Left cardiac atrium (tissue), 4 donors: ENCODE measurements around the gene AOPEP. TPM values are rescaled to one million over a fixed set of nuclear protein-coding genes. Genes with fewer than 3 reads are reported as not detected.
A peak's percentile ranks its signal among the peaks of the same experiment; 100 is the strongest.

ENCODE experiments used
- ATAC-seq, 2 donors: fragments of 200-7000 bp; cut with Tn5 transposase; one replicate each; pipeline ENCODE4 v1.9.1; 2020; ENCODE audit warnings: mild to moderate bottlenecking in 2 of 2, moderate library complexity in 2 of 2
- DNase-seq: peaks from one replicate; pipeline ENCODE4 v3.0.0-alpha.2; 2020
- intact Hi-C, 2 donors: fragments of 100-400 bp; cut with DNase I; formaldehyde crosslinking; loops; one replicate each; pipeline versions ENCODE4 v1.14.1 to v1.15.1; 2022 to 2023
- microRNA-seq, 2 donors: library from miRNA; unstranded; fragments of <30 nt; microRNA quantifications; one replicate each; pipeline ENCODE4 v1.2.0, GENCODE V29; 2020
- total RNA-seq, 2 donors: library from RNA; stranded (reverse); fragmentation: NEBNext Ultra II Directional; extraction: Animal tissue kit (Norgen Biotek cat#: 25700); gene quantifications; one replicate each; pipeline ENCODE4 v1.2.1, GENCODE V29; 2021
- donor health status: DM: no; HTN: yes; CAD: no.
- donor health status: DM: no; HTN: yes; CAD: no; lungs with severe emphysema.
- donor health status: DM: yes; HTN: yes; CAD: no.
- donor health status: Dilated cardiomyopathy.

The AOPEP gene
- total RNA-seq, 2 donors from 2014 or later: 128 to 132 TPM

DNA sequence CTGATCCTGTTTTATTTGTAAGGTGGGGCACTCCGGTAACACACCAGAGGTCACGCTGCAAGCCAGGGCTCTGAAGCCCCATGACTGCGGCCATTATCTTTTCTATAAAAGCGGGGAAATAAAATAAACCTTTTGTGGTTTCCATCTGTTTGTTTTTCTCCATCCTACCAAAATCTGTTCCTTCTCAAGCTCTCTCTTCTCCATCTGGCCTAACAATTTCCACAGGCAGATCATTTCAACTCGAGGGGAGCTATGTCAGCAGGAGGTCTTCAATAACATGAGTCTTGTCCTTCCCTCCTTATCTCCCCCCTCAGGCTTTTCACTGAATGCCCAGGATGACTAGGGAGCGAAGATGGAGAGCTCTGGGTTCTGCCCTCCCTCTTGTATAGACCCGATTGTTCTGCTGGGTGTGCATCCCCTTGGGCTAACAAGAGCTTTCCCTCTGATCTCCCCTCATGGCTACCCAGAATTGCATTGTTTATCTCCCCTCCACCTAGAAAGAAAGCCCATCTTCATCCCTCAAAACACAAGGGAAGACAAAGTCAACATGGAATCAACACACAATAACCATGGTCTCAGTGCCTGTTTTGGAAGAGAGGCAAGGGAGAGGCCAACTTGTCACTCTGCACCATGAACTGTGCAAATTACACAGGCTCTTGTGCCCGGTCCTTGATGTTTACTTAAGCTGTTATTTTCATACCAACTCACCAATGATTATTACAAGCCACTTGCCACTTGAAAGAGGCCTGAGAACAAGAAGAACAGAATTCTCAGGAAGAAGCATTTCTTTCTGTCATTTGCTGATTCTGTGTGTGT, 403.2 kb downstream of the AOPEP start:
- intact Hi-C loops: loop anchor here (2.0 to 10.0 kb wide), 3 partner anchors 345 to 451 kb away; no protein-coding TSS in a partner anchor
- ATAC-seq (no peak), DNase-seq (no peak)

DNA sequence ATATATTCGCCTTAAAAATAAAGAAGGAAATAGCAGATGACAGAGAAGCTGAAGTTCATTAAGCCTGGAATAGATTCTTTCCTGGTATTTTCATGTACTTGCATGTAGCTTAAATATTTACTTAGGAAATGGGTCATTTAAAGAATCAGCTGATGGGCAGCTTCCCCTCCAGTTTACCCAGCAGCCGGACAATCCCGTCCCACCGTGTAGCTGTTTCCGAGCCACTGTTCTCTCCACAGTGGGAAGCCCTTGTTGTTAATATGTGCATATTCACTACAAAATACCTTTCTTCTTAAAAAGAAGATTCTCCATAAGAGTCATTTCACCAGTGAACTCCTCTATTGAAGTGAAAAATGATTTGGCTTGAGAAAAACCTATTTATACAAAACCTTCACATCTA, 404.0 kb downstream of the AOPEP start:
- ATAC-seq (no peak), DNase-seq (no peak)
- intact Hi-C loops: loop anchor here in 1 of 2 donors (2.0 kb wide), 1 partner anchor 452 kb away; no protein-coding TSS in a partner anchor

DNA sequence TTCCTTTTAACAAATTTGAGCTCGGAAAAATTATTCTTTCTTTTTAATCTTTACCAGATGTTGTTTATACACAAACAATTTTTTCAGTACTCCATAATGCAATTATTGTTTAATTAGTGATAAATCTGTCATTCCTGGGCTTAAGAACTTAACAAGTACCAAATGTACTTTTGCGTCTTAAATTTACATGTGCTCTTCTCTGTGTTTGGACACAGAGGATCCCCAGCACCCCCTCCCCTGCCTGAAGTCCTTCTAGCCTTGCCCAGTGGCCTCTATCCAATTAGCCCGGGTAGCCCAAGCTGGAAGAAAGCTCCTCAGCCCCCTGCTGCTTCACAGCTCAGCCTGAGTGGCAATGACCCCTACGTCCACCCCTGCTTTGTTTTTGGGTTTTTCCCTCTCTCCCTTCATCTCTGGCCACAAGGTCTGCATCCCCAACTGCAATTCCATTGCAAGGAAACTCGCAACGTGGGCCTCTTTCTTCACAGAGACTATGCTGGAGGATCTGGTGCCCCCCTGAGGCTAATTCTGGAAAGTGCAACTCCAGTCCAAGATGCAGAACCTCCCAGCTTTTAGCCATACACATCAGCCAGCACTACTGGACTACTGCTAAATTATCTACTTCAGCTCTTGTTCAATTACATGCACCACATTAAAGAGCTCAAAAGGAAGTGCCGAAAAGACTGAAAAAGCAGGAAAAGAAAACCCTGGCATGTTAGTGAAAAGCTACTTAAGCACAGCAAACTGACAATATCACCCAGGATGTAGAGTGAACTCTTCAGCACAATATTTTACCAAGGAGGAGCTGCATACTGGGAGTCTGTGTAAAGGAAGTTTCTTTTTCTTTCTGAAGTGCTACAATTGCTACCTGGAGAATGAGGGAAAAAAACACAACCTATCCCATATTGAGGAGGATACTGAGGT, 404.8 kb downstream of the AOPEP start:
- ATAC-seq (peak; percentile 35 to 48), DNase-seq (peak; percentile 59)
- intact Hi-C loops: loop anchor here (1.0 to 2.0 kb wide), 2 partner anchors 450 to 452 kb away; no protein-coding TSS in a partner anchor

DNA sequence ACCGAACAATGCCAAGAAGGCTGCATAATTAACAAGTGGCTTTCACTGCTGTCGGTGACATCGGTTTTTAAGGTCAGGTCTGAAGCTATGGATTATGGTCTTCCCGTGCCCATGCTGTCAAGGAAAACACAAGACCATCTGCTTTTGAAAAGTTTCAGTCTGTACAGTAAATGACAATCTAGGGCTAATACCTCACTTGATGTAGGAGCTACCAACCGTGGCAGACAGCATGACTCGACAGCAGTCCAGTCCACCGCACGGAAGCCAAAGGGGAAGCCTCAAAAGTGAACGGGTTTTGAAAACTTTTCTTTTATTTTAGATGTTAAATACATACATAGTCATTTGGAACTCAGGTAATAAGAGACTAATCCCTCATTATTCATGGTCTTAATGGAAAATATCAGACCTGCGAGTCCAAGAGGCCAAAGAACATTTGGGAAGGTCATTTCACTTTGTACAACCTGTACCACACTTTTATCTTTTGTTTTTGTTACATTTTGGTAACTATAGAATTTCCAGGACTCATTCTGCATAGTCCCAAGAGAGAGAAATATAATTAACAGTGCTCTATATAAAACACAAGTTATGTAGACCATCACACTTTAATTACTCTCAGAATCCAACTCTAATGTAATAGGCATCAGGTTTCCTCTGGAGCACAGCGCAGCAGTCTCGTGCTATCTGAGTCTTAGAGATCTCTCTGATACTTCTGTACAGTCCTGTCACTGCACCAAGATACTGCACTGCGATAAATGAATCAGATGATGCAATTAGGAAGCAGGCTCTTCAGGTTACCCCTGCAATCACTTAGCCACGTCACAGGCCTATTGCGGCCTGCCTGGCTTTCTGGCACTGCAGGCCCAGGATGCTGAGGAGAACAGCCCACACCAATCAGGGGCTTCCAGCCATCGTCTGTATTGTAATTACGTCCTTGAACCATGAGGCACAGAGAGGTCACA, 406.1 kb downstream of the AOPEP start:
- intact Hi-C loops: no loop called here
- no peak for ATAC-seq
- no peak for DNase-seq

DNA sequence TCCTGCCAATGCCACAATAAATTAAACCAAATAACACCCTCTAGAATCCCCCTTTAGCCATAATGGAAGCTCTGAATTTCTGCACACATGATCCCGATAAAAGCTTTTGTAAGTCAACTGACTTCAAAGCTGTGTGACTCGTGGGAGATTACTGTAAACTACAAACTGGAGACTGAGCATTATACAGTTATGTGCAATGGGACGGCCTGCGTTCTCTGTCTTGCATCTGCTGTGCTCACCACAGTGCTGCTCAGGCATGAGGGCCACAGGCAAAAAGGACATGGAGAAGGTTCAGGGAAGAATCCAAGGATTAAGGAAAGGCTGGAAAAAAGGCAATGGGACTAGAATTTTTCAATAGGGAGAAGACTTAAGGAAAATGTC, 406.8 kb downstream of the AOPEP start:
- ATAC-seq (no peak), DNase-seq (no peak)
- intact Hi-C loops: no loop called here

DNA sequence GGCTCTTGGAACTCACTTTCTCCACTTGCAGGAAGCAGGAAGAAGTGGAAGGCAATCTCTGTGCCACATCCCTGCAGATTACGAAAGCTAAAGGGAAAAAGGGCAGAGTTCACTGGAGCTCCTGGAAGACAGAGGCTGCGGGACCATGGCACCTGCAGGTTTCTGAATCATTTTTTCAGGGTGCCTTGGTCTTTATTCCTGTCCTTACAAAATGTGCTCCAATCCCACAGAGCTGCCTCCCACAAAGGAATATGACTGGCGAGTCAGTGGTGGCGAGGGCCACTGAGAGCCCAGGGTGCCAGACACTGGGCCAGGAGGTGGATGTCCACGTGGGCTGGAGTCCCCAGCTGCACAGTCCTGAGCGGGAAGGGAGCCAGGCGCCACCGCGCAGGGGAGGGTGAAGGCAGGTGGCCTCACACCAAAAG, 408.0 kb downstream of the AOPEP start:
- intact Hi-C loops: no loop called here
- DNase-seq (no peak), ATAC-seq (no peak)

DNA sequence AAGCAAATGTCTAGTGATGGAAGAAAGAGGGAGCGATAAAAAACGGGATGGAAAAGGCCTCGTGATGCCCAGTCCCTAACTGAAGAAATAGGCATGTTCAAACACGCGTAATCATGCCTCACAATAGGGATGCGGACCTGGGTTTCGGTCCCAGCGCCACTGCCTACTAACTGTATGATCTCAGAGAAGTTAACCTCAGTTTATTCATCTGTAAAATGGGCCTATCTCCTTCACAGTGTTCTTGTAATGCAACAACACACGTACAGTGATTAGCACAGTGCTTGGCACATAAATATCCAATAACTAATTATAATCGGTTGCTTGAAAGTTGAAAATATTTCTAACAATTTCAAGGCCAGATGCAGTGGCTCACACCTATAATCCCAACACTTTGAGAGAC, 409.3 kb downstream of the AOPEP start:
- ATAC-seq: no peak
- intact Hi-C loops: no loop called here
- DNase-seq: no peak

Small RNAs within 50 kb of the gene (microRNA-seq; reads per million reads assigned to microRNA genes)
- 1.0 to 1.9 reads per million in 2 donors for gene MIR2278
- 115,080 to 132,877 reads per million in 2 donors for gene MIR23B
- gene MIR24-1: 0 reads per million in 2 donors
- 14,590 to 15,129 reads per million in 2 donors for gene MIR27B
- 0 reads per million in 2 donors for gene MIR3074
- 0 reads per million in 2 donors for gene MIR6081

Other genes with a start within 250 kb of the AOPEP start
- gene PCAT7, start 171.6 kb upstream of the AOPEP start, total RNA-seq: not detected
- gene FBP2, start 132.9 kb upstream of the AOPEP start, total RNA-seq: under 1 TPM; 0.31 to 0.62 TPM
- 1 to 10 TPM; 3.4 to 3.5 TPM for gene FBP1, start 87.2 kb upstream of the AOPEP start, total RNA-seq